Epithelial cell of proximal tubule (primary cell): ENCODE measurements around the gene SPATA31E1. TPM values are rescaled to one million over a fixed set of nuclear protein-coding genes. Genes with fewer than 3 reads are reported as not detected.

ENCODE experiments used
- DNase-seq: peaks from one replicate; pipeline ENCODE4 v3.0.0-alpha.2; 2011; ENCODE audit warnings: low read depth
- H3K4me3 ChIP-seq: 2 replicates; pipeline ENCODE4 v1.5.1; 2011; ENCODE audit warnings: low read depth, mild to moderate bottlenecking, low read length
- total RNA-seq: library from RNA; depleted of rRNA; stranded (reverse); fragments of >200 nt; gene quantifications from 2 replicates; pipeline ENCODE4 v1.2.3, GENCODE V29; 2015
- TF ChIP-seq, protein P1 (sequence below): conservative IDR thresholded peaks from 2 replicates; pipeline ENCODE4 v1.5.1; 2012; ENCODE audit warnings: low read depth, mild to moderate bottlenecking, low read length

Gene SPATA31E1
- total RNA-seq, 1 donor from 2014 or later, result not detected

DNA sequence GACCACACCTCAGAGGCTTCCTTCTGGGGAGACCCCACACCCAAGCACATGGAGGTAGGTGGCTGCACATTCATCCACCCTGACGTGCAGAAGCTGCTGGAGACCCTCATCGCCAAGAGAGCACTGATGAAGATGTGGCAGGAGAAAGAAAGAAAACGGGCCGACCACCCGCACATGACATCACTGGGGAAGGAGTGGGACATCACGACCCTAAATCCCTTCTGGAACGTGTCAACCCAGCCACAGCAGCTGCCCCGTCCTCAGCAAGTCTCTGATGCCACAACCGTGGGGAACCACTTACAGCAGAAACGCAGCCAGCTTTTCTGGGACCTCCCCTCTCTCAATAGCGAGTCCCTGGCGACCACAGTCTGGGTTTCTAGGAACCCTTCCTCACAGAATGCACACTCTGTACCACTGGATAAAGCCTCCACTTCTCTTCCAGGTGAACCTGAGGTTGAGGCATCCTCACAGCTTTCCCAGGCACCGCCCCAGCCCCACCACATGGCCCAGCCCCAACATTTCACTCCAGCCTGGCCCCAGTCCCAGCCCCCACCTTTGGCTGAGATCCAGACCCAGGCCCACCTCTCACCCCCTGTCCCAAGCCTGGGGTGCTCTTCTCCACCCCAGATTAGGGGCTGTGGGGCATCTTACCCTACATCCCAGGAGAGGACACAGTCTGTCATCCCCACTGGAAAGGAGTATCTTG is 3.0 kb downstream of the SPATA31E1 start:
- DNase-seq, result no peak
- H3K4me3 ChIP-seq, result no peak overlapping the region
- TF ChIP-seq, protein P1, sequence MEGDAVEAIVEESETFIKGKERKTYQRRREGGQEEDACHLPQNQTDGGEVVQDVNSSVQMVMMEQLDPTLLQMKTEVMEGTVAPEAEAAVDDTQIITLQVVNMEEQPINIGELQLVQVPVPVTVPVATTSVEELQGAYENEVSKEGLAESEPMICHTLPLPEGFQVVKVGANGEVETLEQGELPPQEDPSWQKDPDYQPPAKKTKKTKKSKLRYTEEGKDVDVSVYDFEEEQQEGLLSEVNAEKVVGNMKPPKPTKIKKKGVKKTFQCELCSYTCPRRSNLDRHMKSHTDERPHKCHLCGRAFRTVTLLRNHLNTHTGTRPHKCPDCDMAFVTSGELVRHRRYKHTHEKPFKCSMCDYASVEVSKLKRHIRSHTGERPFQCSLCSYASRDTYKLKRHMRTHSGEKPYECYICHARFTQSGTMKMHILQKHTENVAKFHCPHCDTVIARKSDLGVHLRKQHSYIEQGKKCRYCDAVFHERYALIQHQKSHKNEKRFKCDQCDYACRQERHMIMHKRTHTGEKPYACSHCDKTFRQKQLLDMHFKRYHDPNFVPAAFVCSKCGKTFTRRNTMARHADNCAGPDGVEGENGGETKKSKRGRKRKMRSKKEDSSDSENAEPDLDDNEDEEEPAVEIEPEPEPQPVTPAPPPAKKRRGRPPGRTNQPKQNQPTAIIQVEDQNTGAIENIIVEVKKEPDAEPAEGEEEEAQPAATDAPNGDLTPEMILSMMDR, result no peak

DNA sequence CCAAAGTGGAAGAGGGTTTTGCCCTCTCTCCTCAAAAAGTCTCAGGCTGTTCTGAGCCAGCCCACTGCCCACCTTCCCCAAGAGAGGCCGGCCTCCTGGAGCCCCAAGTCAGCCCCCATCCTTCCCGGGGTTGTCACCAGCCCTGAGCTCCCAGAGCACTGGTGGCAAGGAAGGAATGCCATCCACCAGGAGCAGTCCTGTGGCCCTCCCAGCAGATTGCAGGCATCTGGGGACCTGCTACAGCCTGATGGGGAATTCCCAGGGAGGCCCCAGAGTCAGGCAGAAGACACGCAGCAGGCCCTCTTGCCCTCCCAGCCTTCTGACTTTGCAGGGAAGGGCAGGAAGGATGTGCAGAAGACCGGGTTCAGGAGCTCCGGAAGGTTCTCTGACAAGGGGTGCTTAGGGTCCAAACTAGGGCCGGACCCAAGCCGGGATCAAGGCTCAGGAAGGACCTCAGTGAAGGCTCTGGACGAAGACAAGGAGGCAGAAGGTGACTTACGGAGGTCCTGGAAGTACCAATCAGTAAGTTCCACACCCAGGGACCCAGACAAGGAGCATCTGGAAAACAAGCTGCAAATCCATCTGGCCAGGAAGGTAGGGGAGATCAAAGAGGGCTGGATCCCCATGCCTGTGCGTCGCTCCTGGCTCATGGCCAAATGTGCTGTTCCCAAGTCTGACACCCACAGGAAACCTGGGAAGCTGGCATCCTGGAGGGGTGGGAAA is 3.7 kb downstream of the SPATA31E1 start:
- DNase-seq, result no peak
- TF ChIP-seq, protein P1, result no peak
- no peak overlapping the region for H3K4me3 ChIP-seq

DNA sequence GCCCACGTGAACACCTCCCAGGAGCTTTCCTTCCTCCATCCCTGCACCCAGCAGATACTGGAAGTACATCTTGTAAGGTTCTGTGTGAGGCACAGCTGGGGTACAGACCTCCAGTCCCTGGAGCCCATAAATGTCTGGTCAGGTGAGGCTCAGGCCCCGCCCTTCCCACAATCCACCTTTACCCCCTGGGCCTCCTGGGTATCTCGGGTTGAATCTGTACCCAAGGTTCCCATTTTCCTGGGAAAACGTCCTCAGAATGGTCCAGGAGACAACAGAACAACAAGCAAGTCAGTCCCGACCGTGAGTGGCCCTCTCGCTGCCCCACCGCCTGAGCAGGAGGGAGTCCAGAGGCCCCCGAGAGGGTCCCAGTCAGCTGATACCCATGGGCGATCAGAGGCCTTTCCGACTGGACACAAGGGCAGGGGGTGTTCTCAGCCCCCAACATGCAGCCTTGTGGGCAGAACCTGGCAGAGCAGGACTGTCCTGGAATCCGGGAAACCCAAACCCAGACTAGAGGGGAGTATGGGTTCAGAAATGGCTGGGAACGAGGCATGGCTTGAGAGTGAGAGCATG is 4.3 kb downstream of the SPATA31E1 start:
- H3K4me3 ChIP-seq, result no peak overlapping the region
- no peak for DNase-seq
- TF ChIP-seq, protein P1, result no peak

DNA sequence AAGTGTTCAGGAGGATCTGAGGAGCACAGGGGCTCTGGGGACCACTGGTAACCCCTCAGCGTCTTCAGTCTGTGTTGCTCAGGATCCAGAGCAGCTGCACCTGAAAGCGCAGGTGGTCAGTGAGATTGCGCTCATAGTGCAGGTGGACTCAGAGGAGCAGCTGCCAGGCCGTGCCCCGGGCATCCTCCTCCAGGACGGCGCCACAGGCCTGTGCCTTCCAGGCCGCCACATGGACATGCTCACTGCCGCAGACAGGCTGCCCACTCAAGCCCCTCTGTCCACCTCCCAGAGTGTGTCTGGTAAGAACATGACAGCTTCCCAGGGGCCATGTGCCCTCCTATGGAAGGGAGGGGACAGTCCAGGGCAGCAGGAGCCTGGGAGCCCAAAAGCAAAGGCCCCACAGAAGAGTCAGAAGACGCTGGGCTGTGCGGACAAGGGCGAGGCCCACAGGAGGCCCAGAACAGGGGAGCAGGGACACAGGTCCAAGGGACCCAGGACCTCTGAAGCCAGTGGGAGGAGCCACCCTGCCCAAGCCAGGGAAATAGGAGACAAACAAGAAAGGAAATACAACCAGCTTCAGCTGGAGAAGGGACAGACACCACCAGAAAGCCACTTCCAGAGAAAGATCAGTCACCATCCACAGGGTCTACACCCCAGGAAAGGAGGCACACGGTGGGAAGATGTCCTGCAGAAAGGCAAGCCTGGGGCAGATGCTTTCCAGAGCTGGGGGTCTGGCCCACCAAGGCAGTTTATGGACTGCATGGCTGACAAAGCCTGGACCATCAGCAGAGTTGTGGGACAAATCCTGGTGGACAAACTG is 5.2 kb downstream of the SPATA31E1 start:
- TF ChIP-seq, protein P1, result no peak
- no peak for DNase-seq
- H3K4me3 ChIP-seq, result no peak overlapping the region

DNA sequence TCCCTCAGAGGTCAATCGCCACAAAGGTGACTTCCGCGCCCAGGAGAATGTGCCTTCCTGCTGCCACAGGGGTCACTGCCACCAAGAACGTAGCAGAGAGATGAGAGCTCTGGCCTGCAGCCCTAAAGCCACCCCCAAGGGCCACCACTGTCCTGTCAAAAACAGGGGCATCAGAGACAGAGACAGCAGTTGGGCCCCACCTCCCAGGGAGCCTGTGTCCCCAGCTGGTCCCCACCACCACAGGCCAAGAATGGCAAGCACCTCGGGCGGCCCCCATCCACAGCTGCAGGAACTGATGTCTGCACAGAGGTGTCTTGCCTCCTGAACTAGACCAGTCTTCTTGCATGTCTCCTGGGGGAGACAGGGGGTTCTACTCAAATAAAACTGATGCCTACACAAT is 5.8 kb downstream of the SPATA31E1 start:
- DNase-seq, result no peak
- TF ChIP-seq, protein P1, result no peak
- H3K4me3 ChIP-seq, result no peak overlapping the region

DNA sequence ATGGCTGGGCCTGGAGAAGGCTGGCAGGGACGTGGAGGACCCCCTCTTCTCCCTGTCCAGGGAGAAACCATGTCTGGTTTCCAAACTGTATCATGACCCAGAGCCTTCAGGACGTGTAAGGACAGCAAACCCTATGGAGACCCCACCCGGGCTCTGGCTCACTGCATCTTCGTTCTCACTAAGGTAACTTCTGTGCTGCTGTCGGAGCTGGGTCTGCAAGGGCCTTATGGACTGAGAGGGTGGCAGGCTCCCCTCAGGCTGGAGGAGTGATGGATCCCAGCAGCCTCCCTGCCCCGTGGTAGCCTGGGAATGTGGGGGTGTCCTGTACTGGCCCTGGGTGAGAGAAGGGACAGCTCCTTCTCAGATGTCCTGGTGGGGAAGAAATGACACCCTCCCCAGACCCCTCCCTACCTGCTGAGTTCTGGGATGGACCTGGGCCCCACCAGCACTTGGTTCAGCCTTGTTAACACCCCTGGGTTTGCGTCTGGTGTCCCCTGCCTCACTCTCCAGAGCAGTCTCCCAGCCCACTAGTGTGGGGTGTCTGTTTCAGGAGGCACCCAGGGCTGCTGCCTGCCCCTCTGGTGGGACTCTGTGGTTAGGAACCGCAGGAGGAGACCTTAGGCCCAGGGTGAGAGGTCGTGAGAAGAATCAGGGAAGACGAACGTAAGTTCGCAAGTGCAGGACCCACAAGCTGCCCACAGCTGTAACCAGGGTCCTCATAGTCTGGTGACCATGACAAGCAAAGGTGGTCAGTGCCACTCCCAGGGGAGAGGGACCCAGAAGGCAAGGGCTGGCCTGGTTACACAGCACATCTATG is 6.6 kb downstream of the SPATA31E1 start:
- H3K4me3 ChIP-seq, result no peak overlapping the region
- no peak for DNase-seq
- TF ChIP-seq, protein P1, result no peak
